Fibroblast of lung (primary cell): ENCODE data around the gene CERS1.

ENCODE experiments used
- CTCF ChIP-seq, 2 donors: IDR thresholded peaks in 1 of 2; conservative IDR thresholded peaks in 1 of 2; 1 replicate in 1 of 2; 2 replicates in 1 of 2; pipeline ENCODE4 v1.5.1; 2011 to 2012; ENCODE audit warnings: low read length in 2 of 2, control low read depth in 1 of 2, inconsistent platforms in 1 of 2, low read depth in 1 of 2, mild to moderate bottlenecking in 1 of 2
- EZH2 ChIP-seq: IDR thresholded peaks from 2 replicates; pipeline ENCODE4 v1.5.1; 2012; ENCODE audit warnings: low read length, control low read depth, mild to moderate bottlenecking; ENCODE audit errors: missing control alignments

- TF ChIP-seq CTCF (conservative IDR thresholded peaks at IDR 0.05 in 1 of 2, IDR thresholded peaks at IDR 0.05 in 1 of 2; ENCODE audit: low read depth in 1 of 2, low read length in 2 of 2): no peak
- TF ChIP-seq EZH2: no peak
These were observed 9.1 kb upstream of the CERS1 start for GRCh38 chr19:18905058-18905456.
